Measurements from ENCODE around the gene FGD5. TPM values are rescaled to one million over a fixed set of nuclear protein-coding genes. Genes with fewer than 3 reads are reported as not detected.
A peak's percentile ranks its signal among the peaks of the same experiment; 100 is the strongest.

Gene FGD5
- total and polyA plus RNA-seq, 12 donors = 8.9 to 23.4 (median 15.9) TPM

GRCh38 chr3:14796403-14797077, 22.2 kb upstream of the FGD5 start:
- intact Hi-C loops (cut with DNase I) = loop anchor here in 2 of 10 donors (5.0 to 10.0 kb wide), 2 partner anchors 48 to 116 kb away; no protein-coding TSS in a partner anchor
- Histone ChIP-seq H3K36me3 (no peaks in the 10 kb centered on the region), H3K27ac (peak overlapping the region in 1 of 10 donors; percentile 25), H3K4me1 (peaks cover 11 to 51% (median 33%) of the 10 kb centered on the region in 9 donors), H3K4me3 (no peak overlapping the region), H3K9me3 (no peaks in the 10 kb centered on the region), H3K27me3 (peaks cover 0 to 6% (median 0%) of the 10 kb centered on the region in 7 donors)
- ATAC-seq (no peak), DNase-seq (no peak)
- WGBS, 2 donors = 60 to 73% methylated on average over 14 of the region's 14 CpGs
- TF ChIP-seq CTCF (IDR thresholded peaks at IDR 0.05) = no peak

GRCh38 chr3:14797731-14798130, 21.0 kb upstream of the FGD5 start:
- intact Hi-C loops (cut with DNase I) = loop anchor here in 2 of 10 donors (5.0 to 10.0 kb wide), 2 partner anchors 47 to 115 kb away; no protein-coding TSS in a partner anchor
- WGBS, 2 donors = 83 to 85% methylated on average over 4 of the region's 4 CpGs

GRCh38 chr3:14798231-14798630, 20.5 kb upstream of the FGD5 start:
- intact Hi-C loops (cut with DNase I) = loop anchor here in 2 of 10 donors (5.0 to 10.0 kb wide), 2 partner anchors 47 to 114 kb away; no protein-coding TSS in a partner anchor
- DNase-seq (no peak), ATAC-seq (no peak)
- no peak for TF ChIP-seq CTCF (IDR thresholded peaks at IDR 0.05)
- Histone ChIP-seq H3K27me3 (peaks cover 0 to 7% (median 0%) of the 10 kb centered on the region in 7 donors), H3K36me3 (no peaks in the 10 kb centered on the region), H3K27ac (no peak overlapping the region), H3K9me3 (no peaks in the 10 kb centered on the region), H3K4me3 (no peak overlapping the region), H3K4me1 (peaks cover 2 to 41% (median 20%) of the 10 kb centered on the region in 9 donors)
- 89 to 91% methylated on average over 6 of the region's 6 CpGs for WGBS, 2 donors

More at GRCh38 chr3:14797731-14798130, 21.0 kb upstream of the FGD5 start:
- no peak for TF ChIP-seq CTCF (IDR thresholded peaks at IDR 0.05)
- H3K27ac ChIP-seq = no peak overlapping the region
- H3K4me1 ChIP-seq = peaks cover 7 to 41% (median 25%) of the 10 kb centered on the region in 9 donors
- H3K4me3 ChIP-seq = no peak overlapping the region
- no peak for DNase-seq
- H3K27me3 ChIP-seq = peaks cover 0 to 3% (median 0%) of the 10 kb centered on the region in 7 donors
- ATAC-seq = no peak
- H3K9me3 ChIP-seq = no peaks in the 10 kb centered on the region
- no peaks in the 10 kb centered on the region for H3K36me3 ChIP-seq

GRCh38 chr3:14799146-14799545, 19.6 kb upstream of the FGD5 start:
- DNase-seq = no peak
- intact Hi-C loops (cut with DNase I) = loop anchor here in 2 of 10 donors (5.0 to 10.0 kb wide), 2 partner anchors 46 to 113 kb away; no protein-coding TSS in a partner anchor
- Histone ChIP-seq H3K36me3 (no peaks in the 10 kb centered on the region), H3K9me3 (no peaks in the 10 kb centered on the region), H3K4me3 (no peak overlapping the region), H3K27me3 (peaks cover 0 to 7% (median 0%) of the 10 kb centered on the region in 7 donors), H3K27ac (no peak overlapping the region), H3K4me1 (peaks cover 0 to 41% (median 14%) of the 10 kb centered on the region in 9 donors)
- no peak for ATAC-seq
- no peak for TF ChIP-seq CTCF (IDR thresholded peaks at IDR 0.05)
- WGBS, 2 donors = 90% methylated on average over 4 of the region's 4 CpGs
